Measurements from ENCODE around the gene ZNF526.
"Not testable (repeated sequence)": the region's sequence is repeated elsewhere in the genome, so short reads cannot be mapped to it uniquely, and the experiment has no call there.

The ZNF526 gene

DNA sequence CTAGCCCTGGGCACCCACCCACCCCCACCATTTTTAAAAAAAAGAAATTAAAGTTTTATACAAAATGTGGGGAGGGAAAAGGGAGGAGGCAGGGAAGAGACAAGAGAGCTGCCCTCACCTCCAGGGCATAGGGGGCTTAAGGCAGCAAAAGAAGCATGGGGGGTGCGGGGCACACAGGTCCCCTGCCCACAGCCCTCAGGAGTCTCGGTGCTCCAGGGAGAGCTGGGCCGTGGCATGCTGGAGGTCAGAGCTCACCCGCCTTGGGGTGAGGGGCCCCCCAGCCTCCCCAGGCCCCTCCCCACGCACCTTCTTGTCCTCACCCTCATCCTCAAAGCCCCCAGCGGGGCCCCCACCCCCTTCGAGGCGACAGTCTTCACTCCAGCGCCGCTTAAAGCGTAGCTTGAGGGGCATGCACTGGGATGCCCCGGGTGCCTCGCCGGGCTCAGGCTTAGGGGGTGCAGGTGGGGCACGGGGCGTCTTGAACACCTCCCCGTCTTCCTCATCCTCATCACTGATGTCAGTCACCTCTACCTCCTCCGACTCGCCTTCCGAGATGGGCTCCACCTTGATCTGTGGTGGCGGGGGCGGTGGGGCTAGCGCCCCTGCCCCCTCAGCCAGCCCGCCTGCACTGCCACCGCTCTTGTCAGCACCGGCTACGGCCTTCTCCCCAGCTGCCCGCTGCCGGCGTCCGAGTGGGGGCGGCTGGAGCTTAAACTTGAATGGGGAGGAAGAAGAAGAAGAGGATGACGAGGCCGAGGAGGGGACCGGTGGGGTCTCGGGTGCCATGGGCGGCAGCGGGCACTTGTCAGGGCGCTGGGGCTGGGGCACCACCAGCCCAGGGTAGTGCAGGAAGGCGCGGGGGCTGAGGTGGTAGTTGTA is 28.4 kb downstream of the ZNF526 start:
- DNase-seq = no peak

GRCh38 chr19:42249149-42249750 is 29.1 kb downstream of the ZNF526 start:
- no peak for DNase-seq

- DNase-seq = no peak
Observed at GRCh38 chr19:42249769-42250168, 29.7 kb downstream of the ZNF526 start.

GRCh38 chr19:42250183-42250665 is 30.1 kb downstream of the ZNF526 start:
- no peak for DNase-seq

DNA sequence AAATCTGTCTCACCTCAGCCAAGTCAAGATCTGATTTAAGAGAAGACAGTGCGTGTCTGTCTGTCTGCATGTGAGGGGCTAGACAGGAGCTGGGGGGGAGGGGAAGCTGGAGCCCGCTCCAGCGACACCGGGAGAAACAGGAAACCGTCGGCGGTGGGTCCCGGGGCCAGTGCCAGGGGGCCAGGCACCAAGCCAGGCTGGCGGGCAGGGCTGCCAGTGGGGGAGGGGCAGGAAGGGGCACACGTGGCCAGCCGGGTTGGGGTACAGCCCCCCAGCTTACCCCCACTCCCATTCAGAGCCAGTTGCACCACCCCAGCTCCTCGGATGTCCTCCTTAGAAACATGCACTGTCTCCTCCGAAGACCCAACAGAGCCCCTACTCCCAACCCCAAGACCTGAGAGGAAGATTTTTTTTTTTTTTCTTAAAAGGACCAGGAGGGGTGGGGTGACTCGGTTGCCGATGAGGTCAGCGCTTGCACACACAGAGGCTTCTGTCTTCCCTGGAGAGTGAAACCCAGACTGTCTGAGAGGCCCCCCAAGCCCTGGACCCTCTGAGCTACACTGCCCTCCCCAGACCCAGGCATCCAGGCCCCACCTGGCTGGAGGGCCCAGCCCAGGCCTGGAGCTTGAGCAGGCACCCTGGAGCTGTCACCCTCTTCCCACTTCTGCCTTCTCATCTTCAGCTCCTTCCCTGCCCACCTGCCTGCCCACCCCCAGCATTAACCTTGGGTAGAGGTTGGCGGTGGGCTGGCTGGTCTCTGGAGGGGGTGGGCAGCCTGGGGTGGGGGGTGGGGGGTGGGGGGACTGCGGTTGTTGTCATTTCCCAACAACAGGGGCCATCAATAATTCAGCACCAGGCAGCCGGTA is 30.8 kb downstream of the ZNF526 start:
- DNase-seq = no peak

DNA sequence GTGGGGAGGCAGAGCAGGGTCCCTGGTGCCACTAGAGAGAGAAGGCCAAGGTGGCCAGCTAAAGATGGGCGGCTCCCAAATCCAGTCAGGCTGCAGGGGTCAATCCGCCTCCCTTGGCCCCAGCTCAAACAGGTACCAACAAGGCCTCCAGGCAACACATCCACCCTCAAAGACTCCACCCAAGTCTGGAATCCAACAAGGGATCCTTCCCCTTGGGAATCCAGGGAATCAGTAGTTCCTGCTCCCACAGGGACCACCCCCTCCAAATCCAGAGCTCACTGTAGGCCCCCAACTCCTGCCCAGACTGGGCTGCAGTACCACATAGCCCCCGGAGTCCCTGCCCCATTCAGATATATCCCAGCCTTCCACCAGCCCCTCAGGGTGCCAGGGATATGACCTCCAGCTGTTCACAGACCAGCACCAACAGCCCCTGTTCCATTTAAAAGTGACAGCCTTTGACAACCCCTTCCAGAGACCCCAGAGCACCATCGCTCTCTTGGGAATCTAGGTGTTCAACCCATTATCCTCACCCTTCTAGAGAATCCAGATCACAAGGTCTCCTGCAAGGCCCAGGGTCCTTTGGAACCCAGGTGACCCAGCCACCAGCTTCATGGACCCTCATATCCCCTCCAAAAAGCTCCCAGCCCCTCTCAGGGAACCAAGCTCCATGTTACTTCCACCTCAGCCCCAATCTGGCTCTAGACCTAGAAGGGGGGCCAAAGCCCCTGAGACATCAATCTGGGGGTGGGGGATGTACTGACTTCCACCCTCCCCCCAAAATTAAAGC is 31.7 kb downstream of the ZNF526 start:
- DNase-seq = no peak

DNA sequence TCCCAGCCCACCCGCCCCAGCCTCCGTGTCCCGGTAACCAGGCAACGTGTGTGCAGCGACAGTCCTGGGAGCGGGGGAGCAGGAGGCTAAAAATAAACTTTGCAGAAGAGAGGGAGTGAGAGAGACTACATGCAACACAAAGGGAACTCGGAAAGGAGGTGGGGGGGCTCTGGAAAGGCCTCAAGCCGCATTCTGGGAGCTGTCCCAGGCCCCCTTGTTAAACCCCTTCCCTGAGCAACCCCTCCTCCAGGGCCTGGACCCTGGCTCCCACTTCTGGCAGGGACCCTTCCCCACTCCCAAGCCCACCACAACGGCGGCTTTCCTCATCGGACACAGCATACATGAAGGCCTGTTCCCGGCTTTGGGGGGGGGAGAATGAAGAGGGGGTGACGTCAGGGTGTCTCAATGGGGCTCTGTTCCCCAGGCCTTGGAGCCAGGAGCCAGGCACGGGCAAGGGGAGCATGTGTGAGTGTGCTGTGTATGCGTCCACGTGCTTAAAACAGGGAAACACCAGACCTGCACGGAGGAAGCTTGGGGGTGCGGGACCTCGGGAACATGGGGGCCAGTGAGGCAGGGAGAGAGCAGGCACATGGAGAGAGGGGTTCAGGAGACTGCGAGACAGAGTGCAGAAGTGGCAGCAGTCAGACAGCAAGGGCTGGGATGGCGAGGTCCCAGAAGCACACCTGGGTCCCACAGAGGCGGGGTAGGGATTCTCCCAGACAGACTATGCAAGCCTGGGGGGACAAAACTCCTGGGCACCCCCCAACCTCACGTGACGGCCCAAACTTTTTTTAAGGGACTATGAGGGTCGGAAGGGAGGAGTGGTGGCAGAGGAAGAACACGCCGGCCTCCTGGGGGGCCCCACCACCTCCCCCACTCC is 32.5 kb downstream of the ZNF526 start:
- DNase-seq = no peak

DNA sequence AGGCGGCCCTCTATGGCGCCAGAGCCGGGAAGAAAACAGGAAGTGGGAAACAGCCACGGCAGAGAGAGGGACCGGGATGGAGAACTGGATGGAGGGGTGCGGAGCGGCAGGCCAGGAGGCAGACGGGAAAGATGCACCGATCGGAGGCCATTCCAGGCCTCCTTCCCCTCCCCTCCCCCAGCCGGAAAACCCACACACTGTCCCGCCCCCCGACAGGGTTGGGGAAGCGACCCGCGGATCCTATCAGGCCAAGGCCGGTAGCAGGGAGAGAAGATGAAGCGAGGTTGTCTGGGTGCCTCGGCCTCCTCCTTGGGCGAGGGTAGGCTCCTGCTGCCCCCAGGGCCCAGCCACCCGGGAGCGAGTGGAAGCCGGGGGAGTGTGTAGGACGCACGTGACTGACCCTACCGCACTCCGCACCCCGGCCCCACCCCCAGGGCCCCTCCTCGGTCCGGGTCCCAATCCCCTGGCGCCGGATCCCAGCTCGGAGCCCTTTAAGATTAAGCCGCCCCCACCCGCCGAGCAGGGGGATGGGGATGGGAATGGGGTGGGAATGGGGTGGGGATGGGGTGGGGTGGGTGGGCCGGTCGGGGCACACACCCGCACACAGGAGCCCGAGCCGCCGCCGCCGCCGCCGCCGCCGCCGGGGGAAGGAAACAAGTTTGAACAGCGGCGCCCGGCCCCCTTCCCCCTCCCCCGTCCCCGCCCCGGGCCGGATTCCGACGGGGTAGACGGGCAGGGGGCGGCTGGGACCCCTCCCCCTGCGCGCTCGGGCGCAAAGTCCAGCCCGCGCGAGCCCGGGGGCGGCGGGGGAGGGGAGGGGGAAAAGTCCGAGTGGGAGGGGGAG is 33.4 kb downstream of the ZNF526 start:
- DNase-seq = peak; percentile 60

DNA sequence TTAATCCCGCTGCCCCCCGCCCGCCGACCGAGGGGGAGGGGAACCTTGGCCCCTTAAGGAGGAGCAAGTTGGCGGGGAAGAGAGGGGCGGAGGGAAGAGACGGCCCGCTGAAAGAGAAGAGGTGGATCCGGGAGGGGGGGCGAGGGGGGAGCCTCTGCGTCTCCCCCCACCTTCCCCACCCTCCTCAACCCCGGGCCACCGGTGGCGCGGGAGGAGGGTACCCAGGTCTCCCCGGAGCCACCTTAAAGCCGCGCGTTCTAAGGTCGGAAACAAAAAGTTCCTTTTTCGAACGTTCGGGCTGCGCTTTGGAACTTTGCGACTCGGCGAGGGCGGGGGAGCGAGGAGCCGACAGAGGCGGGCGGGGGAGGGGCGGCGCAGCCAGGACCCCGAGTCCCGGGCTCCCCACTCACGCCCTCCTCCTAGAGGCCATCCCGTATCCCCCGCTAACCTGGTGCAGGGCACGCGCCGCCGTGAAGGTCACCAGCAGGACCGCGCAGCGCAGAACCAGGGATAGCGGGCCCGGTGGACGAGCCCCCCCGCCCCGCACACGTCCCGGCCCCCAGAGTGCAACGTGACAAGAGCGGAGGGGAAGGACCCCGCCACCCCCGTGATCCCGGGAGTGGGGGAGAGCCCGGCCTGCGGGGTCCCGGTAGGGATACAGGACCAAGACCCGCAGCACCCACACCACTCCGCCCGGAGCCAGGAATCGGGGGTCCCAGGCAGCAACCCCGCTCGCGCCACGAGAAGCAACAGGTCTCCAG is 34.2 kb downstream of the ZNF526 start:
- peak; percentile 63 for DNase-seq

GRCh38 chr19:42254850-42255765 is 35.0 kb downstream of the ZNF526 start, which contains the start of gene ERF:
TSS of gene ERF (minus strand) at chr19:42255128. CDS start at chr19:42254999, 129 bp downstream.
- peak; percentile 96 for DNase-seq

DNA sequence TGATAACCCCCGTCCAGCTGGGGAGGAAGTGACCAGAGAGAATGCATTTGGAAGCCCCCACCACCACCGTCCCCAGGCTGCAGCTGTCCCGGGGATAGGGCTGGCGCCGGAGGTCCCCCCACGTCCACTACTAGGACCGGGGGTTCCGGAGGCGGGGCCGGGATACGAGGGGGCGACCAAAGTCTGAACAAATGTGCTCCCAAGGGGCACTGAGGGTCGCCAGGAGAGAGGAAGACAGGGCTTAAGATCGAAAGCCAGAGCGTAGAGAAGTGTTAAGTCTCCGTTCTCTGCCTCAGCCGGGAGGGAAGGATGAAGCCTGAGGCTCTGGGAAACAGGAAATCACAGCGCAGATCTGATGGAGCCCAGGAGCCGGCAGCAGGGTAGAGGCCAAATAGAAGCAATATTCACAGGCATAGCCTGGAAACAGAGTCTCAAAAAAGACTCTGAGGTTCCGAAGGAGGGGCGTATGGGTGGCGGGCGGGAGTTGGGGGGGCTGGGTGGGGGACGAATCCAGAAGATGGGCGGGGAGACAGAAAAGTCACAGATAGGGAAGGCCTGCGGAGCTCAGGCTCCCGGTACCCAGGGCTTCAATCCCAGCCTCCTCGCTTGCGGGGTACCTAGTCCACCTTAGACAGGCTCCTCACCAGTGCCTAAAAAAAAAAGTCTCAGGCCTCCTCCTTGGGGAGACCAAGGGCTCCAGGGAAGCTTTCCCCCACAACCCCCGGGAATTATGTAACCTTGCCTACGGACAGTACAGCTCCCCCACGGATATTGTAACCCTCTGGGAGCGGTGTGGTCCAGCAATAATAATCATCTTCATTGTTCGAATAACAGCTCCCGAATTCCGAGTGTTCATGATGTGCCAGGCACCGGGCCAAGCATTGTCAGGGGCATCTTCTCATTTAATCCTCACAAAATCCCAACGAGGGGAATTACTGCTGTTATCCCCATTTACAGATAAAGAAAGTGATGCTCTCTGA is 35.9 kb downstream of the ZNF526 start:
- no peak for DNase-seq

GRCh38 chr19:42257842-42258241 is 37.7 kb downstream of the ZNF526 start:
- DNase-seq = not testable (repeated sequence)

DNA sequence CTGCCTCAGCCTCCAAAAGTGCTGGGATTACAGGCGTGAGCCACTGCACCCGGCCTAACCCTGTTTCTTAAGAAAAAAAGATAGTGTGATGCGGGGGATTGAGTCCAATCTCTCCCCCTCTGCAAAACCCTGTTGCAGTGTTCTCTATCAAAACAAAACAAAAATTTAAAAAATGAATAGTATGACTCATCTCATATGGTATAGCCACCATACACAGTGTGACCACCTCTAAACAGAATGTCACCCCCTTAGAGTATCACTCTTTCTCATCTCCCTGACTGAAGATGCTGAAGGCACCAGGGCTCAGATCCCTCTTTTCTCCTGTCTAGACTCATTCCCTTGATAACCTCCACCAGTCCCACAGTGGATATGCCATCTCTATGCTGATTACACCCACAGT is 41.7 kb downstream of the ZNF526 start:
- DNase-seq = no peak

- DNase-seq = not testable (repeated sequence)
Observed at GRCh38 chr19:42266105-42266504, 46.0 kb downstream of the ZNF526 start.

DNA sequence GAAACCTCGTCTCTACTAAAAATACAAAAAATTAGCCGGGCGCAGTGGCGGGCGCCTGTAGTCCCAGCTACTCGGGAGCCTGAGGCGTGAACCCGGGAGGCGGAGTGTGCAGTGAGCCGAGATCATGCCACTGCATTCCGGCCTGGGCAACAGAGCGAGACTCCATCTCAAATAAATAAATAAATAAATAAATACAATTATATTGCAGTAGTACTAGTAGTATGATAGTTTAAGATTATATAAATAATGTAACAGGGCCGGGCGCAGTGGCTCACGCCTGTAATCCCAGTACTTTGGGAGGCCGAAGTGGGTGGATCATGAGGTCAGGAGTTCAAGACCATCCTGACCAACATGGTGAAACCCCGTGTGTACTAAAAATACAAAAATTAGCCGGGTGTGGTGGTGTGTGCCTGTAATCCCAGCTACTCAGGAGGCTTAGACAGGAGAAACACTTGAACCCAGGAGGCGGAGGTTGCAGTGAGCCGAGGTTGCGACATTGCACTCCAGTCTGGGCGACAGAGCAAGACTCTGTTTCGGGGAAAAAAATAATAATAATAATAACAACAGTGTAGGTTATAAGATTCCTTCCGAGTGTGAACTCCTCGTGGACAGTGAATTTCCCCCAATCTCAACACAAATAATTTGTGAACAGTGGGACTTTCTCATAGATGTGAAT is 47.0 kb downstream of the ZNF526 start:
- DNase-seq = not testable (repeated sequence)

DNA sequence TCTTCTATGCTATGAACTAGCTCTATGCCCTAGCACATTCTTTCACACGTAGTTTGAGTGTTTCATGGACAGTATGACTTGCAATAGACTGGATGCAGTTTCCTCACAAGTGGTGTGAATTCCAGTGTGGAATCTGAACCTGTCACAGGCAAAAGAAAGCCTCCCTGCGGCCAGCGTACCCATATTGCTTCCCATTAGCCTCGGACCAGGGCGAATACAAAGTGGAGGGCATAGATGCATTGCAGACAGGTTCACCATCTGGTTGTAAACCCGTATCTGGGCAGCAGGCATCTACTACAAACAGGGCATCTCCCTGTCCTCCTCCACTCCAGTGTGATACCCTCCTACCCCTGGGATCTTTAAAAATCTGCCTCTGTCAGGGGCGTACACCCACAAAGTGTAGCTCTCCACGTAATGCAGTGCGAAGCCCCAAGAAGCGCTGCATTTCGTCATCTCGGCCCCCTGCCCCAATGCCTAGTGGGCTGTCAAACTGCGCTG is 47.6 kb downstream of the ZNF526 start:
- DNase-seq = no peak
